ENCODE results near the gene LRRFIP1. TPM values are rescaled to one million over a fixed set of nuclear protein-coding genes. Genes with fewer than 3 reads are reported as not detected.

Gene LRRFIP1
- total RNA-seq, 6 experiments from 2014 or later: 29.4 to 56.3 (median 49.7) TPM

GRCh38 chr2:237732790-237733381, 105.5 kb downstream of the LRRFIP1 start:
- H3K9me3 ChIP-seq: no peaks in the 10 kb centered on the region
- DNase-seq: peak; percentile 67 to 93 (median 93)
- intact Hi-C loops (cut with DNase I): no loop called here
- no peaks in the 10 kb centered on the region for H3K27me3 ChIP-seq
- TF ChIP-seq POLR2A (IDR thresholded peaks at IDR 0.05) (peak; percentile 82), CTCF (IDR thresholded peaks at IDR 0.05) (peak in 1 of 4 donors; percentile 16)
- H3K27ac ChIP-seq: peak overlapping the region; percentile 75 to 94 (median 92)
- H3K4me3 ChIP-seq: peak overlapping the region in 2 of 3 donors; percentile 36 to 40
- WGBS (ENCODE audit: insufficient coverage, low coverage, low lambda C conversion rate, missing lambda C conversion rate): 22% methylated on average over 7 of the region's 13 CpGs
- H3K4me1 ChIP-seq: peaks cover 0 to 54% (median 18%) of the 10 kb centered on the region in 4 donors
- ATAC-seq: peak; percentile 69 to 91 (median 82)
- H3K36me3 ChIP-seq: no peaks in the 10 kb centered on the region

DNA sequence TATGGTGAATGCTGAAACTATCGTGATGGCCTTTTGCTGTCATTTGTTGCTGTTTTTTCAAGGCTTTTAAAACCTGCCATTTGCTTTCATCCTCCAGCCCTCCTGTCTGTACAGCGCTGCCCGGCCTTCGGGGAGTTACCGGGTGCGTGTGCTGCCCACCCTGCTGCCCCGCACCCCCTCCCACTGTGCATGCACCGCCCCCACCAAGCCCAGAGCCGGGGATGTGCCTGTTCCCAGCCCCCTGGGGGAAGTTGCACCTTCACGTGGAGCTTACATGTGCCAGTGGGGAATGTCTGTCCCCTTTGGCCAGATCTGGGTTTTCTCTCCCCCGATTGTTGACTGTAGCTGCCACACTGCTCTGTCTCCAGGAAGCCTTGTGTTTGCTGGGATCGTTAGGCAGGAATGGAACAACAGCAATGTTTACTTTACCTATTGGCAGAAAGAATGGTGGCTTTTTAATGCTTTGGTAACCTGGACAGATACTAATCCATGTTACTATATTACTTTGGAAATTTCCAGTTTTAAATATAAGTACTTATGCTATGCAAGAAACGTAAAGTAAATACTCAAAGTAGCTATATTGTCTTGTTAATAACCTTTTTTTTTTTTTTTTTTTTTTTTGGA, 106.4 kb downstream of the LRRFIP1 start:
- peak overlapping the region; percentile 75 to 94 (median 92) for H3K27ac ChIP-seq
- 10% methylated on average over 12 of the region's 13 CpGs for WGBS (ENCODE audit: insufficient coverage, low coverage, low lambda C conversion rate, missing lambda C conversion rate)
- DNase-seq (peak; percentile 74 to 84 (median 83)), ATAC-seq (peak; percentile 71 to 83 (median 74))
- no peaks in the 10 kb centered on the region for H3K27me3 ChIP-seq
- H3K4me3 ChIP-seq: peak overlapping the region in 2 of 3 donors; percentile 36 to 40
- H3K4me1 ChIP-seq: peaks cover 0 to 54% (median 18%) of the 10 kb centered on the region in 4 donors
- intact Hi-C loops (cut with DNase I): no loop called here
- H3K9me3 ChIP-seq: no peaks in the 10 kb centered on the region
- no peak for TF ChIP-seq POLR2A (IDR thresholded peaks at IDR 0.05)
- TF ChIP-seq CTCF (IDR thresholded peaks at IDR 0.05): no peak
- H3K36me3 ChIP-seq: no peaks in the 10 kb centered on the region

DNA sequence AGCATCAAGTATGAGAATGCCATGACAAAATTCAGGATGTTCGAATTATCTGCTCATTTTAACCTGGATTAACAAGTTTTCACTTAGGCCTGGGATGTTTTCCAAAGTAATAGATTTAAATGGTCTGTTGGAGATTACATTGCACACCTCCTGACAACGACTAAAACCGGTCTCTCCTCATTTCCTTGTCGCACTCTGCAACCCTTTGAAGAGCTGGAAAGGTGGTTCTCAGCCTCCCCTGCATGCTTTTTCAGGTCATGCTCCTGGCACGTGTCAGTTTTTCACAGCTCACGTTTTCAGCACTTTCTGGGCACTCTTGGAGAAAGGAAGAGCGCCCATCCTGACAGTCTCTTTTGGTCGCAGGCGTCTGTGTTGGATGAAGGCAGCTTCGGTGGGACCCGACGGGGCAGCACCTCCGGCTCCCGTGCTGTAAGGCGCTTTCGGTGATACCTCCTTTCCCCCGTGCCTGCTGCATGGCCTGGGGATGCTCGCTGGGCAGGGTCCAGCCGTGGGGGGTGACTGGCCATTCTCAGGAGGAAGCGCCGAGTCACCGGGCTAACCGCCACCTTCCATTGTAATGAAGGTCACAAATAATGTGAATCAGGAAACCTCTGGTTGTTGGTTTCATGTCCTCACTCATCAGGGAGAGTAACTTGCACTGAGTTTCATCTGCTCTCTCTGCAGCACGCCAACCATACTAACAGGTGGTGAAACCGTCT, 107.7 kb downstream of the LRRFIP1 start:
- H3K9me3 ChIP-seq: no peaks in the 10 kb centered on the region
- intact Hi-C loops (cut with DNase I): no loop called here
- peaks cover 0 to 52% (median 18%) of the 10 kb centered on the region in 4 donors for H3K4me1 ChIP-seq
- peak overlapping the region; percentile 75 to 94 (median 92) for H3K27ac ChIP-seq
- no peak overlapping the region for H3K4me3 ChIP-seq
- H3K36me3 ChIP-seq: no peaks in the 10 kb centered on the region
- WGBS (ENCODE audit: insufficient coverage, low coverage, low lambda C conversion rate, missing lambda C conversion rate): 77% methylated on average over 13 of the region's 25 CpGs
- ATAC-seq (no peak), DNase-seq (no peak)
- no peaks in the 10 kb centered on the region for H3K27me3 ChIP-seq
- TF ChIP-seq POLR2A (IDR thresholded peaks at IDR 0.05) (no peak), CTCF (IDR thresholded peaks at IDR 0.05) (no peak)

- no peak for TF ChIP-seq CTCF (IDR thresholded peaks at IDR 0.05)
- no peak for TF ChIP-seq POLR2A (IDR thresholded peaks at IDR 0.05)
- DNase-seq: no peak
- peaks cover 0 to 49% (median 18%) of the 10 kb centered on the region in 4 donors for H3K4me1 ChIP-seq
- intact Hi-C loops (cut with DNase I): no loop called here
- no peaks in the 10 kb centered on the region for H3K36me3 ChIP-seq
- H3K9me3 ChIP-seq: no peaks in the 10 kb centered on the region
- WGBS (ENCODE audit: insufficient coverage, low coverage, low lambda C conversion rate, missing lambda C conversion rate): 95% methylated on average over 8 of the region's 8 CpGs
- no peaks in the 10 kb centered on the region for H3K27me3 ChIP-seq
- H3K27ac ChIP-seq: no peak overlapping the region
- no peak for ATAC-seq
- no peak overlapping the region for H3K4me3 ChIP-seq
These were observed 108.4 kb downstream of the LRRFIP1 start for GRCh38 chr2:237735798-237736197.
